Measurements from ENCODE around the gene MOB1B.

Gene MOB1B

GRCh38 chr4:70925418-70925817 lies 23.2 kb downstream of the MOB1B start:
- DNase-seq (ENCODE audit: low read depth in 2 of 2), result no peak
- TF ChIP-seq CTCF (IDR thresholded peaks at IDR 0.05; ENCODE audit: low read depth, low read length), result no peak
- H3K4me3 ChIP-seq (replicated peaks in 1 of 2; ENCODE audit: low read depth in 2 of 2, low read length in 2 of 2), result no peak overlapping the region

- DNase-seq (ENCODE audit: low read depth in 2 of 2), result no peak
- no peak for TF ChIP-seq CTCF (IDR thresholded peaks at IDR 0.05; ENCODE audit: low read depth, low read length)
- H3K4me3 ChIP-seq (replicated peaks in 1 of 2; ENCODE audit: low read depth in 2 of 2, low read length in 2 of 2), result no peak overlapping the region
Measured at GRCh38 chr4:70925899-70926635, 23.9 kb downstream of the MOB1B start.

GRCh38 chr4:70927502-70928137 lies 25.5 kb downstream of the MOB1B start:
- no peak for DNase-seq (ENCODE audit: low read depth in 2 of 2)
- TF ChIP-seq CTCF (IDR thresholded peaks at IDR 0.05; ENCODE audit: low read depth, low read length), result no peak
- H3K4me3 ChIP-seq (replicated peaks in 1 of 2; ENCODE audit: low read depth in 2 of 2, low read length in 2 of 2), result no peak overlapping the region

GRCh38 chr4:70930530-70931256 lies 28.5 kb downstream of the MOB1B start:
- no peak overlapping the region for H3K4me3 ChIP-seq (replicated peaks in 1 of 2; ENCODE audit: low read depth in 2 of 2, low read length in 2 of 2)
- no peak for DNase-seq (ENCODE audit: low read depth in 2 of 2)
- no peak for TF ChIP-seq CTCF (IDR thresholded peaks at IDR 0.05; ENCODE audit: low read depth, low read length)

GRCh38 chr4:70931347-70931746 lies 29.2 kb downstream of the MOB1B start:
- no peak for DNase-seq (ENCODE audit: low read depth in 2 of 2)
- H3K4me3 ChIP-seq (replicated peaks in 1 of 2; ENCODE audit: low read depth in 2 of 2, low read length in 2 of 2), result no peak overlapping the region
- TF ChIP-seq CTCF (IDR thresholded peaks at IDR 0.05; ENCODE audit: low read depth, low read length), result no peak

GRCh38 chr4:70932984-70933383 lies 30.8 kb downstream of the MOB1B start:
- no peak overlapping the region for H3K4me3 ChIP-seq (replicated peaks in 1 of 2; ENCODE audit: low read depth in 2 of 2, low read length in 2 of 2)
- no peak for DNase-seq (ENCODE audit: low read depth in 2 of 2)
- no peak for TF ChIP-seq CTCF (IDR thresholded peaks at IDR 0.05; ENCODE audit: low read depth, low read length)

Measured in cardiac fibroblast (primary cell).